Vagina (tissue), 2 donors: Measurements from ENCODE around the gene AMBRA1.

Experiments used
- POLR2A ChIP-seq, 2 donors: fragments of 450-650 bp; IDR thresholded peaks; one replicate each; pipeline ENCODE4 v1.6.1; 2017; ENCODE audit warnings: antibody characterized with exemption in 2 of 2, mild to moderate bottlenecking in 2 of 2, moderate library complexity in 2 of 2
- TF ChIP-seq, protein P1 (sequence below), 3 experiments: fragments of 450-650 bp in 2 of 3; fragments of 200-600 bp in 1 of 3; sonication (generic) in 1 of 3; IDR thresholded peaks; one replicate each; pipeline ENCODE4 v1.5.1; 2017 to 2019; ENCODE audit warnings: antibody characterized with exemption in 3 of 3, mild to moderate bottlenecking in 2 of 3, moderate library complexity in 2 of 3

DNA sequence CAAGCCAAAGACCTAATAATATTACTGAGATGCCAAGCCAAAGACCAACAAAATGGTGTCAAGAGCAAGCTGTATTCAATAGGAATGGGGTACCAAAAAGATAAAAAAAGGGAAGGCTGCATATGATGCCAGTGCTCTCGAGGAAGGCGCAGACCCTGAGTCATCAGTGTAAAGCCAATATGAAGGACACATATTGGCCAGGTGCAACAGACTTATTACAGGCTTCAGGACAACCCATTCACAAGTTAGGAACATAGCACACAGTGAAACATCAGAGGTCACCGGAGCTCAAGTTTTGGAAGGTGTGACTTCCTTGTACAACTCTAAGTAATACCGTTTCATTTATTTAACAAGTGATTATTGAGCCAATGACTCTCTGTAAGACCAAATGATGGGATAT is 58.1 kb downstream of the AMBRA1 start:
- TF ChIP-seq, protein P1, sequence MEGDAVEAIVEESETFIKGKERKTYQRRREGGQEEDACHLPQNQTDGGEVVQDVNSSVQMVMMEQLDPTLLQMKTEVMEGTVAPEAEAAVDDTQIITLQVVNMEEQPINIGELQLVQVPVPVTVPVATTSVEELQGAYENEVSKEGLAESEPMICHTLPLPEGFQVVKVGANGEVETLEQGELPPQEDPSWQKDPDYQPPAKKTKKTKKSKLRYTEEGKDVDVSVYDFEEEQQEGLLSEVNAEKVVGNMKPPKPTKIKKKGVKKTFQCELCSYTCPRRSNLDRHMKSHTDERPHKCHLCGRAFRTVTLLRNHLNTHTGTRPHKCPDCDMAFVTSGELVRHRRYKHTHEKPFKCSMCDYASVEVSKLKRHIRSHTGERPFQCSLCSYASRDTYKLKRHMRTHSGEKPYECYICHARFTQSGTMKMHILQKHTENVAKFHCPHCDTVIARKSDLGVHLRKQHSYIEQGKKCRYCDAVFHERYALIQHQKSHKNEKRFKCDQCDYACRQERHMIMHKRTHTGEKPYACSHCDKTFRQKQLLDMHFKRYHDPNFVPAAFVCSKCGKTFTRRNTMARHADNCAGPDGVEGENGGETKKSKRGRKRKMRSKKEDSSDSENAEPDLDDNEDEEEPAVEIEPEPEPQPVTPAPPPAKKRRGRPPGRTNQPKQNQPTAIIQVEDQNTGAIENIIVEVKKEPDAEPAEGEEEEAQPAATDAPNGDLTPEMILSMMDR (IDR thresholded peaks at IDR 0.05) = no peak
- TF ChIP-seq POLR2A (IDR thresholded peaks at IDR 0.05) = no peak
